CD4-positive, alpha-beta T cell (primary cell): ENCODE data around the gene RAB7B. TPM values are rescaled to one million over a fixed set of nuclear protein-coding genes. Genes with fewer than 3 reads are reported as not detected.

Source experiments
- ATAC-seq: fragments of 200-7000 bp; cut with Tn5 transposase; one replicate; pipeline ENCODE4 v1.10.0; 2022; ENCODE audit warnings: mild to moderate bottlenecking; ENCODE audit not compliant: poor library complexity
- CTCF ChIA-PET: fragments of 350-600 bp; sonication (Branson Sonifier 250); formaldehyde crosslinking; loops from one replicate; lab custom pipeline; 2021; ENCODE audit warnings: antibody characterized with exemption, inconsistent platforms; lab: Charles Lee
- POLR2A ChIA-PET: fragments of 350-600 bp; sonication (Branson Sonifier 250); formaldehyde crosslinking; loops from one replicate; lab custom pipeline; 2021; ENCODE audit warnings: antibody characterized with exemption, inconsistent platforms; lab: Charles Lee
- DNase-seq, 14 experiments: peaks; one replicate each; pipeline ENCODE4 v3.0.0-alpha.2; 2013 to 2020; ENCODE audit warnings: mixed read lengths in 2 of 14
- H3K27ac ChIP-seq, 2 donors: one replicate each; pipeline versions ENCODE4 v1.5.1 to v1.7.0; 2013; ENCODE audit warnings: low read length in 2 of 2, low read depth in 1 of 2, mild to moderate bottlenecking in 1 of 2
- H3K27me3 ChIP-seq, 2 experiments: 1 replicate in 1 of 2; 2 replicates in 1 of 2; pipeline versions ENCODE4 v1.6.1 to v1.7.0; 2013; ENCODE audit warnings: low read length in 2 of 2, control low read depth in 1 of 2, mild to moderate bottlenecking in 1 of 2, moderate library complexity in 1 of 2; ENCODE audit not compliant: insufficient read depth in 2 of 2, control insufficient read depth in 1 of 2
- H3K36me3 ChIP-seq: one replicate; pipeline ENCODE4 v1.6.1; 2013; ENCODE audit warnings: low read length, control low read depth; ENCODE audit not compliant: insufficient read depth
- H3K4me1 ChIP-seq: one replicate; pipeline ENCODE4 v1.6.1; 2013; ENCODE audit warnings: low read length, control low read depth; ENCODE audit not compliant: insufficient read depth
- H3K4me3 ChIP-seq: one replicate; pipeline ENCODE4 v1.5.1; 2013; ENCODE audit warnings: mild to moderate bottlenecking, low read length, moderate library complexity
- H3K9me3 ChIP-seq, 2 experiments: 1 replicate in 1 of 2; 2 replicates in 1 of 2; pipeline versions ENCODE4 v1.6.1 to v1.7.0; 2013; ENCODE audit warnings: low read length in 2 of 2, mild to moderate bottlenecking in 2 of 2, control low read depth in 1 of 2, moderate library complexity in 1 of 2; ENCODE audit not compliant: control insufficient read depth in 1 of 2, insufficient read depth in 1 of 2
- H3K27ac Mint-ChIP-seq: one replicate; pipeline ENCODE4 v1.8.0; 2020; ENCODE audit warnings: mixed read lengths
- H3K27me3 Mint-ChIP-seq: one replicate; pipeline ENCODE4 v1.8.0; 2021; ENCODE audit warnings: mixed read lengths
- H3K36me3 Mint-ChIP-seq: one replicate; pipeline ENCODE4 v1.8.0; 2021; ENCODE audit warnings: low read depth, mixed read lengths
- H3K4me1 Mint-ChIP-seq: one replicate; pipeline ENCODE4 v1.8.0; 2021; ENCODE audit warnings: low read depth, mixed read lengths
- H3K4me3 Mint-ChIP-seq: one replicate; pipeline ENCODE4 v1.8.0; 2020; ENCODE audit warnings: mild to moderate bottlenecking, mixed read lengths
- H3K9me3 Mint-ChIP-seq: one replicate; pipeline ENCODE4 v1.8.0; 2020; ENCODE audit warnings: mixed read lengths
- CTCF ChIP-seq: fragments of 200-600 bp; IDR thresholded peaks from one replicate; pipeline ENCODE4 v1.8.0; 2022; ENCODE audit warnings: antibody characterized with exemption, mild to moderate bottlenecking
- intact Hi-C, 2 experiments: fragments of 100-400 bp; cut with DNase I in 1 of 2; cut with micrococcal nuclease in 1 of 2; formaldehyde crosslinking; loops; one replicate each; pipeline versions ENCODE4 v1.15.1 to v1.9.0; 2023 to 2025; cut with DNase I, micrococcal nuclease
- total RNA-seq, 174 experiments: library from RNA in 2 of 174; stranded (reverse) in 2 of 174; gene quantifications; one replicate each; pipeline ENCODE4 v1.2.3 and lab custom pipeline; 2021 to 2026

The RAB7B gene
- total RNA-seq, 2 experiments from 2014 or later, result 0.08 TPM; not detected in 1

GRCh38 chr1:205948886-205949285 lies 54.3 kb downstream of the RAB7B start:
- Histone ChIP-seq H3K27me3 (peaks cover 1 to 6% of the 10 kb centered on the region in 2 experiments), H3K27ac (no peak overlapping the region), H3K4me1 (no peaks in the 10 kb centered on the region), H3K4me3 (no peak overlapping the region), H3K9me3 (no peaks in the 10 kb centered on the region), H3K36me3 (no peaks in the 10 kb centered on the region)
- intact Hi-C loops, result no loop called here
- ATAC-seq, result no peak
- H3K4me1 Mint-ChIP-seq, result no peaks in the 10 kb centered on the region
- DNase-seq, result no peak
- H3K27me3 Mint-ChIP-seq, result peaks cover 14% of the 10 kb centered on the region
- ChIA-PET POLR2A (no interaction called here), CTCF (no interaction called here)
- TF ChIP-seq CTCF, result no peak
- H3K36me3 Mint-ChIP-seq, result no peaks in the 10 kb centered on the region
- H3K27ac Mint-ChIP-seq, result no peak overlapping the region
- no peaks in the 10 kb centered on the region for H3K9me3 Mint-ChIP-seq
- no peak overlapping the region for H3K4me3 Mint-ChIP-seq

GRCh38 chr1:205948039-205948438 lies 55.2 kb downstream of the RAB7B start:
- no peak overlapping the region for H3K27ac ChIP-seq
- Mint-ChIP-seq H3K27me3 (peaks cover 20% of the 10 kb centered on the region), H3K36me3 (no peaks in the 10 kb centered on the region), H3K4me1 (no peaks in the 10 kb centered on the region), H3K27ac (no peak overlapping the region), H3K9me3 (no peaks in the 10 kb centered on the region), H3K4me3 (no peak overlapping the region)
- H3K4me1 ChIP-seq, result no peaks in the 10 kb centered on the region
- CTCF ChIA-PET, result interaction anchor here (1.2 kb wide), 1 partner anchor 29 kb away, joined by 4 read pairs; no protein-coding TSS in a partner anchor
- no peak for TF ChIP-seq CTCF
- H3K9me3 ChIP-seq, result no peaks in the 10 kb centered on the region
- H3K4me3 ChIP-seq, result no peak overlapping the region
- no peaks in the 10 kb centered on the region for H3K36me3 ChIP-seq
- POLR2A ChIA-PET, result no interaction called here
- intact Hi-C loops, result no loop called here
- peak in 1 of 14 experiments; percentile 9 for DNase-seq
- H3K27me3 ChIP-seq, result peaks cover 10% of the 10 kb centered on the region in 2 experiments
- no peak for ATAC-seq

GRCh38 chr1:205947024-205947423 lies 56.2 kb downstream of the RAB7B start:
- peaks cover 30% of the 10 kb centered on the region for H3K27me3 Mint-ChIP-seq

More at GRCh38 chr1:205947024-205947423, 56.2 kb downstream of the RAB7B start:
- no peak overlapping the region for H3K4me3 ChIP-seq
- H3K27ac ChIP-seq, result no peak overlapping the region
- ChIA-PET POLR2A (no interaction called here), CTCF (interaction anchor here (1.2 kb wide), 1 partner anchor 30 kb away, joined by 4 read pairs; no protein-coding TSS in a partner anchor)
- H3K36me3 Mint-ChIP-seq, result no peaks in the 10 kb centered on the region
- no peaks in the 10 kb centered on the region for H3K9me3 ChIP-seq
- H3K9me3 Mint-ChIP-seq, result no peaks in the 10 kb centered on the region
- H3K4me1 Mint-ChIP-seq, result no peaks in the 10 kb centered on the region
- ATAC-seq (no peak), DNase-seq (no peak)
- no peaks in the 10 kb centered on the region for H3K4me1 ChIP-seq
- peaks cover 12 to 18% of the 10 kb centered on the region in 2 experiments for H3K27me3 ChIP-seq
- H3K4me3 Mint-ChIP-seq, result no peak overlapping the region
- no peaks in the 10 kb centered on the region for H3K36me3 ChIP-seq
- no peak for TF ChIP-seq CTCF
- intact Hi-C loops, result no loop called here
- H3K27ac Mint-ChIP-seq, result no peak overlapping the region
